NCI-H2196 treated with DMSO at 0.1 percent for 48 hours (cell line): ENCODE results near the gene CORO1C.
"Not testable (repeated sequence)": the region's sequence is repeated elsewhere in the genome, so short reads cannot be mapped to it uniquely, and the experiment has no call there.

Experiments
- DNase-seq: peaks from one replicate; lab custom pipeline; 2025; ENCODE audit not compliant: unreplicated experiment; lab: John Stamatoyannopoulos, UW

CORO1C gene

GRCh38 chr12:108620236-108620879, 111.0 kb downstream of the CORO1C start:
- DNase-seq = no peak

DNA sequence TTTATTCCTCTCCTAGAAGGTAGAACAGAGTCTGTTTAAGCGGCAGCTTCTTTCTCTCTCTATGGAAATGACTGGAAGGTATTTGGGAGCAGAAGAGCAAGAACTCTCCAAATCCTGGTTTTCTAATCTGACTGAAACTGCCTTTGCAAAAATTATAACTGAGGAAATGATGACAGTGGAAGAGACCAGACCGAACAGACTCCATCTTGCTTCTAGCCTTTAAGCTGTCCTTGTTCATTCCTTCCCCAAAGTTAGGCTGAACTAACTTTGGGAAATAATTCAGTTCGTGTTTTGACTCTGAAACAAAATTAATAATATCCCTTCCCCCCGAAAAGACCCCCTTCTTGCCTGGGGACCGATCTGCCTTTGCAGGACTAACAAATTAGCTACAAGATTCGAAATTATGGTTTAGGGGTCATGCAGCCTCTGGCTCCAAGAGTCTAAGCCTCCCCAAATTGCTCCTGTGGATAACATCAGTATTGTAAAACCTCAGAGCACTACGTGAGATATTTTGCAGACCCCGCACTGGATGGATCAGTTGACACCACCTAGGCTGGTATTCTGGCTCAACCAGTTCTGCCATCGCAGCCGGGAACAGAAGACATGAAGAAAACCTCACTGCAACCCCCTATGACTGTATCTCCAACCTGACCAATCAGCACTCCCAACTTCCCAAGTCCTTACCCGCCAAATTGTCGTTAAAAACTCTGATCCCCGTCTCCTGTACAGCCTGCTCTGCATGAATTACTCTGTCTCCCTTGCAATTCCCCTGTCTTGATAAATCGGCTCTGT, 111.8 kb downstream of the CORO1C start:
- DNase-seq = no peak

- not testable (repeated sequence) for DNase-seq
Observed at GRCh38 chr12:108618953-108619274, 112.4 kb downstream of the CORO1C start.

DNA sequence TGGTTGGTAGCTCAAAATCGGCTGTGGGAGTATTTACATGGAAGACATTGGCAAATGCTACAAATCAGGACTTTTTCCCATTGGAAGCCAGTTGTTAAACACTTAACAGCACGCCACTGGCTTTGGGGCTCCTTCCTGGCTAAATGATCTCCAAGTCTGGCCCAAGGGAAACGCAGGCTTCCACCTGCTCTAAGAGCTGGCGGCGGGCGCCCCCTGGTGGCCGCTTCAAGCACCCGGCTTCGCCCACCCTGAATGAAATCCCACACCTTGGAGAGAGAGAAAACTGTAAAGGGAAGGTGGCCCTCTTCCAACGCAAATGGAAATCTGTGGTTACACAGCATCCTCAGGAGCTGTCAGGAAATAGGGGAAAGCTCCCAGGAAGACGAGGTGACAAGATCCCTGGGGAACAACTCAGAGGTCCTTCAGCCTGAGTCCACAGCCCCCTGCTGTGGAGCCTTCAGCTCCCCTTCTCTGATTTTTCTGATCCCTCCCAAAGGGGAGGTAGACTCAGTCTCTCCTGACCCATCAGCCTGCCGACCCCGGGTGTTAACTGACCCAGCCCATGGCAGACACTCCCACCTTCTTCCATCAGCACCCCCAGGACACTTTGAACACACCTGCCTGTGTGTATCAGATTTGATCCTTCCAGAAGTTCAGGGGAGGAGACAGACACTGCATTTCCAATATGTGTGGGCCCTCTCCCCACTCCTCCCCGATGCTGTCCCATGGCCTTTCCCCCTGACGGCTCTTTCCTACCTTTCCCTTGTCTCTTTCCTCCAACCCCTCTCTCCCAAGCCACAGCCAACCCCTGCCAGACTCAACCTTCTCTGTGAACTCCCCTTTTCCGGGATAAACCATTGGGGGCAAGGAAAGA, 113.0 kb downstream of the CORO1C start:
- DNase-seq = peak; percentile 69

DNA sequence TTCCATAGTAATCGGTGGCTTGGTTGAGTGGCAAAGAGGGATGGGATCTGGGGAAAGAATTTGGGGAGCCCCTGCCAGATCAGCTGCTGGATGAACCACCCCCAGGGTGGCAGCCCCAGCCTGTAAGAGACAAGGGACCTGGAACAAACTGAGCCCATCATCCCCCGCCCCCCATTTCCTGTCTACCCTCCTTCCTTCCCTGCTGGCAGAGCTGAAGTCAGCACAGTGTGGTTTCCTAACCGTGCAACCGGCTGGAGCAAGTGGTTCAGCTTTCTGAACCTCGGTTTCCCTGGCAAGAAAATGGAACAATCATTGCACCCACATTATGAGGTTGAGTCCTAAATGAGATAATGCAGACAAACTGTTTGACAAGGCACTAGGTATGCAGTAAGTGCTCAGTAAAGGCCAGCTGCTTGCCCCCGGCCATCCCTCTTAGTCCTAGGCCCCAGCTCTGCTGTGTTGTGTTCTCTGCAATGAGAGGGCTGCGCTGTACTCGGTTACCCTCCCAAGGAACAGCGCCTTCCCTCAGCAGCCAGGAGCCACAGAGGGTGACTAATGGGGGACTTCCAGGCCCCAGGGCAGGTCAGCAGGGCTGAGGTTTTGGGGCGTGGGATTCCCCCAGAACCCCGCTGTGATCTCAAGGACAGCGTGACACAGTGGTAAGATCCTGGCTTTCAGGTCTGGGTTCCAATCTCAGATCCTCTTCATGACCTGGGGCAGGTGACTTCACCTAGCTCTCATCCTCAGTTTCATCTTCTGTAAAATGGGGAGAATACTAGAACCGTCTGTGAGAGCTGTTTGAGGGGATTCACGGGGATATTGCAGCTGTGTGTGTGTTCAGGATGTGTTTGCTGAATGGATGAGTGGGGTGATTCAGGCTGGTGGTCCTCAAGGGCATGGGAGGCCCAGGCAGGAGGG, 114.1 kb downstream of the CORO1C start:
- DNase-seq = no peak

GRCh38 chr12:108616359-108616758, 115.0 kb downstream of the CORO1C start:
- DNase-seq = no peak

DNA sequence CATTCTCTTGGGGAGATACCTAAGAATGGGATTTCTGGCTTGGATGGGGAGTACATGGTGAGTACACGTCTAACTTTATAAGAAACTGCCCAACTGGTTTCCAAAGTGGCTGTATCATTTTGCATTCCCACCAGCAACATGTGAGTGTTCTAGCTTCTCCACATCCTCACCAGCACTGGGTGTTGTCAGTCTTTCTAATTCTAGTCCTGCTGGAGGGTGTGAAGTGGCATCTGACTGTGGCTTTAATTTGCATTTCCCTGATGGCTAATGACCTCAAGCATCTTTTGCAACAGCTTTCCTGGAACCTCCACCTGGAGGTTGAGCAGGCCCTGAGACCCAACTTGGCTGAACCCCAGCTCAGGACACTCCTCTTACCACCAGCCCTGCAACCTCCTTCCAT, 115.4 kb downstream of the CORO1C start:
- no peak for DNase-seq

DNA sequence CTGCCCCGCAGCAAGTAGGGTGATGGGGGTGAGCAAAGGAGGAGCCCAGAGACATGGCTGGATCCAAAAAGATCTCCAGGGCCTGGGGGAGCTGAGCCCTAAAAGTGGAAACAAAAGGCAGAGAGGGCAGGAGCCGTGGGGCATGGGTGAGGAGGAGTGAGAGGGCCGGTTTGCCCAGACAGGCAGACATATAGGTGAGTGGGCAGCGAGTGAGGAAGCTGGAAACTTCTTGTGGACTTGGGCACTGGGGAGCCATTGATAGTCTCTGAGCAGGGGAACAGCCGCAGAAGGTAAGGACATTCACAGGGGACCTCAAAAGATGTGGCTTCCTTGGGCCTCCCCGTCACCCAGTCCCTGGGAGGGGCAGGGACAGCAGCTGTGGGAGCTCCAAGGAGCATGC, 116.7 kb downstream of the CORO1C start:
- DNase-seq = no peak

- DNase-seq = no peak
Observed at GRCh38 chr12:108614041-108614440, 117.3 kb downstream of the CORO1C start.

- DNase-seq = no peak
Observed at GRCh38 chr12:108613548-108613947, 117.8 kb downstream of the CORO1C start.

GRCh38 chr12:108612788-108613282, 118.5 kb downstream of the CORO1C start:
- no peak for DNase-seq

GRCh38 chr12:108611884-108612415, 119.4 kb downstream of the CORO1C start:
- DNase-seq = no peak

- no peak for DNase-seq
Observed at GRCh38 chr12:108610856-108611605, 120.3 kb downstream of the CORO1C start.

DNA sequence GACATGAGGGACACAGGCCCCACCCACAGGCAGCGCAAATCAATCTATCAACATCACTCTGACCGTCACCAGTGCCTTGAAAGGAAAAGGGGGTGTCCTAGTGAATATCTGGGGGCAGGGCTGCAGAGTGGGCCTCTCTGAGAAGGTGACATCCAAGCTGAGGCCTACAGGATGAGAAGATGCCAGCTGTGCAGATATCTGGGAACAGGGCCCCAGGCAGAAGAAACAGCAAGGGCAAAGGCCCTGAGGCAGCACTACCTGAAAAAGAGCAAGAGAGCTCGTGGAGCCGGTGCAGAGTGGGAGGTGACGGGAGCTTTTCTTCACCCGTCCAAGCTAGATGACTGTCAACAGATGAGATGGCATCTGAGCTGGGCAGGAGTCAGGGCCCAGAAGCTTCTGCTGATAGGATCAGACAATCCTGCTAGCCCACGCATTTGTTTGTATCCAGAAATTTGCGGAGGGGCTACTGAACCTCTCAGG, 120.9 kb downstream of the CORO1C start:
- no peak for DNase-seq

DNA sequence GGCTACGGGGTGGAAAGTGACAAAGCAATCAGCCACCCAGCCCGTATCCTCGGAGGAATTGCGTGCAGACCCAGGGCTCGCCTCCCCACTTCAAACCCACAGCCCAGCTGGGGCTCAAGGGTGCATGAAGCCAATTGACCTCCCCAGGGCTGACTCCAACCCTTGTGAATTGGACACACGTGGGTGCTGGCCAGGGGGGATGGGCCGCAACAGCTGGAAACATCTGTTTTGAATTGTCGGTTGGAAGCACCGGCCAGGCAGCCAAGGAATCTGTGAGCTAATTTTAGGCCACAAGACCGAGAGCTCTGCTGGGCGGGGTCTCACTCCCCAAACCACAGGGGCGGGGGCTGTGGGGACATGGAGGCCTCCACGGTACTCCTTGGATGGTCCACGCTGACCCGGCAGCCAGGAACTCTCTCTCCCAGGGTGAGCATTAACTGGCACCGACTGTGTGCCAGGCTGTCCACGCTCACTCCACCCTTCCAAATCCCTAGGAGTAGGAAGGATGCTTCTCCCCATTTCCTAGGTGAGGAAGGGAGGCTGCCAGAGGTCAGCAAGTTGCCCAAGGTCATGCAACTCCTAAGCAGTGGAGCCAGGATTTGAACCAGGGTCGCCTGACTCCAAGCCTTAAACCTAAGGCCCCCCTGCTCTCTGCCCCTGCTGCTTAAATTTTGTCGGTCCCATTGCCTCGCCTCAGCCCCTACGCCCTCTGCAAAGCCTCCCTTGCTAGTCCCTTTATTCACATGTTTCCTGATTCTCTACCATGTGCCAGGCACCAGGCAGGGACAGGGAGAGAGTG, 121.6 kb downstream of the CORO1C start:
- no peak for DNase-seq

- no peak for DNase-seq
Observed at GRCh38 chr12:108608616-108609015, 122.7 kb downstream of the CORO1C start.

- no peak for DNase-seq
Observed at GRCh38 chr12:108607981-108608600, 123.2 kb downstream of the CORO1C start.

DNA sequence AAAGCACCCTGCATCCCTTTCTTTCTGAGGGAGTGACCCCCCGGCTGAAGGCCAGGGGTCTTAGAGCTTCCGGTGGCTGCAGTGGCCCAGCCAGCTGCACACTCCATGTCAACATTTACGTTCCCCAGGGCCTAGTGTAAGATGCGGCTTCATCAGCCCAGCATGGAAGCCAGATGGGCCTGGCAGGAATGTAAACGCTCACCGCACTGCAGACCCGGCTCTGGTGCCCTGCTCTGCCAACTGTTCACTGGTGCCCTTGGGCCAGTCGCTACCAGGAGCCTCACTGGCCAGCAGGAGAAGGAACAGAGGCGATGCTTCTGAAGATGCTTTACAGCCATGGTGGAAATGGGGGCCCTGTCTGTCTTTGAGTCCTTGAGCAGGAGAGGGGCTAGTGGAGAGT, 124.8 kb downstream of the CORO1C start:
- no peak for DNase-seq
